OCI-LY7 (cell line): Measurements from ENCODE around the gene ADAMTS8. TPM values are rescaled to one million over a fixed set of nuclear protein-coding genes. Genes with fewer than 3 reads are reported as not detected.
"Not testable (repeated sequence)": the region's sequence is repeated elsewhere in the genome, so short reads cannot be mapped to it uniquely, and the experiment has no call there.

Source experiments
- BruUV-seq: library from RNA; stranded (reverse); fragments of 400-500 nt; replicated peaks from 2 replicates; lab custom pipeline; 2021; lab: Mats Ljungman, UMichigan
- CTCF ChIA-PET: fragments of 300-600 bp; sonication (Branson Sonifier 250); formaldehyde crosslinking; loops from one replicate; lab custom pipeline; 2022; ENCODE audit warnings: antibody characterized with exemption; ENCODE audit not compliant: unreplicated experiment; lab: Charles Lee
- POLR2A ChIA-PET: fragments of 300-600 bp; sonication (Branson Sonifier 250); formaldehyde crosslinking; loops from one replicate; lab custom pipeline; 2022; ENCODE audit warnings: antibody characterized with exemption; lab: Charles Lee
- DNase-seq: peaks from one replicate; pipeline ENCODE4 v3.0.0-alpha.2; 2015; ENCODE audit warnings: low spot score
- H2AFZ ChIP-seq: fragments of 200-600 bp; sonication (generic), shearing (Covaris generic); 2 replicates; pipeline ENCODE4 v1.6.1; 2014; ENCODE audit warnings: mild to moderate bottlenecking, antibody characterized with exemption, low read length, moderate library complexity
- H3K27ac ChIP-seq: fragments of 200-600 bp; sonication (generic); 2 replicates; pipeline ENCODE4 v1.5.1; 2014; ENCODE audit warnings: mixed run types, low read depth, mild to moderate bottlenecking, moderate library complexity, low read length, inconsistent platforms; ENCODE audit not compliant: poor library complexity, severe bottlenecking
- H3K36me3 ChIP-seq: fragments of 200-600 bp; sonication (generic); 2 replicates; pipeline ENCODE4 v1.6.1; 2014; ENCODE audit warnings: mild to moderate bottlenecking, antibody characterized with exemption, low read length, moderate library complexity, mixed read lengths; ENCODE audit not compliant: insufficient read depth
- H3K4me1 ChIP-seq: fragments of 200-600 bp; sonication (generic); 2 replicates; pipeline ENCODE4 v1.5.1; 2014; ENCODE audit warnings: mild to moderate bottlenecking, low read length; ENCODE audit not compliant: insufficient read depth, poor library complexity, severe bottlenecking
- H3K4me2 ChIP-seq: fragments of 200-600 bp; sonication (generic); 2 replicates; pipeline ENCODE4 v1.6.1; 2014; ENCODE audit warnings: mild to moderate bottlenecking, low read length
- H3K4me3 ChIP-seq: fragments of 200-600 bp; sonication (generic); 2 replicates; pipeline ENCODE4 v1.5.1; 2014; ENCODE audit warnings: mild to moderate bottlenecking, low read depth, low read length; ENCODE audit not compliant: poor library complexity, severe bottlenecking
- H3K79me2 ChIP-seq: fragments of 200-600 bp; sonication (generic); 2 replicates; pipeline ENCODE4 v1.6.1; 2016; ENCODE audit warnings: low read depth, mild to moderate bottlenecking, low read length, moderate library complexity, mixed read lengths; ENCODE audit not compliant: insufficient read depth
- H3K9me2 ChIP-seq: fragments of 200-600 bp; sonication (generic); 2 replicates; pipeline ENCODE4 v1.6.1; 2016; ENCODE audit warnings: mild to moderate bottlenecking, low read length, mixed read lengths; ENCODE audit not compliant: insufficient read depth
- H3K9me3 ChIP-seq: fragments of 200-600 bp; sonication (generic); 2 replicates; pipeline ENCODE4 v1.6.1; 2014; ENCODE audit warnings: mild to moderate bottlenecking, mixed run types, low read length, mixed read lengths
- H4K20me1 ChIP-seq: fragments of 200-600 bp; sonication (generic); 2 replicates; pipeline ENCODE4 v1.6.1; 2014; ENCODE audit warnings: mild to moderate bottlenecking, antibody characterized with exemption, low read length, moderate library complexity, mixed read lengths; ENCODE audit not compliant: insufficient read depth
- EZH2phosphoT487 ChIP-seq: fragments of 200-600 bp; sonication (generic); IDR thresholded peaks from 2 replicates; pipeline ENCODE4 v1.6.1; 2018; ENCODE audit warnings: low read depth, borderline replicate concordance, mild to moderate bottlenecking, mixed run types, antibody characterized with exemption, low read length, moderate library complexity, mixed read lengths
- intact Hi-C: fragments of 100-400 bp; cut with micrococcal nuclease; formaldehyde crosslinking; loops from one replicate; pipeline ENCODE4 v1.10.0; 2022; ENCODE audit not compliant: unreplicated experiment
- total RNA-seq, 2 experiments: library from RNA; depleted of rRNA in 1 of 2; stranded (reverse); fragments of >200 nt in 1 of 2; shearing (Covaris generic) in 1 of 2; gene quantifications; 2 replicates each; pipeline ENCODE4 v1.2.3, GENCODE V29; 2014 to 2022
- TF ChIP-seq, protein P1 (sequence below): fragments of 200-600 bp; sonication (generic); conservative IDR thresholded peaks from 2 replicates; pipeline ENCODE4 v1.5.1; 2014; ENCODE audit warnings: mild to moderate bottlenecking, antibody characterized with exemption, low read length, moderate library complexity, mixed read lengths

ADAMTS8 gene
- total RNA-seq, 2 experiments from 2014 or later, result not detected

GRCh38 chr11:130441719-130442118, 13.3 kb upstream of the ADAMTS8 start:
- no peak overlapping the region for H3K4me3 ChIP-seq
- no peak overlapping the region for H3K27ac ChIP-seq
- ChIA-PET POLR2A (interaction anchor here (0.6 kb wide), 1 partner anchor 31 kb away, joined by 3 read pairs; no protein-coding TSS in a partner anchor), CTCF (interaction anchor here (1.0 kb wide), 1 partner anchor 22 kb away, joined by 3 read pairs; no protein-coding TSS in a partner anchor)
- H2AFZ ChIP-seq, result no peak overlapping the region
- BruUV-seq, result no TSS peak
- H3K4me1 ChIP-seq, result no peaks in the 10 kb centered on the region
- no peaks in the 10 kb centered on the region for H3K79me2 ChIP-seq
- H3K9me2 ChIP-seq, result no peaks in the 10 kb centered on the region
- H3K4me2 ChIP-seq, result no peak overlapping the region
- intact Hi-C loops, result no loop called here
- no peak for DNase-seq
- H3K9me3 ChIP-seq, result no peaks in the 10 kb centered on the region
- H3K36me3 ChIP-seq, result no peaks in the 10 kb centered on the region
- no peaks in the 10 kb centered on the region for H4K20me1 ChIP-seq
- TF ChIP-seq EZH2phosphoT487, result no peak
- TF ChIP-seq, protein P1, sequence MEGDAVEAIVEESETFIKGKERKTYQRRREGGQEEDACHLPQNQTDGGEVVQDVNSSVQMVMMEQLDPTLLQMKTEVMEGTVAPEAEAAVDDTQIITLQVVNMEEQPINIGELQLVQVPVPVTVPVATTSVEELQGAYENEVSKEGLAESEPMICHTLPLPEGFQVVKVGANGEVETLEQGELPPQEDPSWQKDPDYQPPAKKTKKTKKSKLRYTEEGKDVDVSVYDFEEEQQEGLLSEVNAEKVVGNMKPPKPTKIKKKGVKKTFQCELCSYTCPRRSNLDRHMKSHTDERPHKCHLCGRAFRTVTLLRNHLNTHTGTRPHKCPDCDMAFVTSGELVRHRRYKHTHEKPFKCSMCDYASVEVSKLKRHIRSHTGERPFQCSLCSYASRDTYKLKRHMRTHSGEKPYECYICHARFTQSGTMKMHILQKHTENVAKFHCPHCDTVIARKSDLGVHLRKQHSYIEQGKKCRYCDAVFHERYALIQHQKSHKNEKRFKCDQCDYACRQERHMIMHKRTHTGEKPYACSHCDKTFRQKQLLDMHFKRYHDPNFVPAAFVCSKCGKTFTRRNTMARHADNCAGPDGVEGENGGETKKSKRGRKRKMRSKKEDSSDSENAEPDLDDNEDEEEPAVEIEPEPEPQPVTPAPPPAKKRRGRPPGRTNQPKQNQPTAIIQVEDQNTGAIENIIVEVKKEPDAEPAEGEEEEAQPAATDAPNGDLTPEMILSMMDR, result no peak

DNA sequence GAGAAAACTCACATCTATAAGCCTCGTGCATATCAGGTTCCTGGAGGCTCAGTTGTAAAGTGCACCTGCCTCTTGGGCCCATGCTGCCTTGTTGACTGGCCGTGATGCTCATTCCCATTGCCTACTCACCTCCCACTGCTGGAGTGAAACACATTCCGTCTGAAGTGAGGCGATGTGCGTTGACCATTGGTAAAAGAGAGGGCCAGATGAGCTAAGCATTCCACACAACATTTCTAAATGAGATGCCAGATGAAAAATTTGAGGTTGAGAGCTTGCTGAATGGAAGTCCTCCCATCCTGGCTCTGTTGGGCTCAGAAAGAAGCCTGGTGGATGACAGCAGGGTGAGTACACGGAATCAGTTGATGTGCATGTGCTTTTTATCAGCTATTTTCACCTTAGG, 11.5 kb upstream of the ADAMTS8 start:
- ChIA-PET CTCF (no interaction called here), POLR2A (interaction anchor here (0.6 kb wide), 1 partner anchor 379 kb away, joined by 5 read pairs; no protein-coding TSS in a partner anchor)
- Histone ChIP-seq H3K9me3 (no peaks in the 10 kb centered on the region), H3K4me2 (no peak overlapping the region), H3K27ac (no peak overlapping the region), H3K4me3 (no peak overlapping the region), H3K36me3 (no peaks in the 10 kb centered on the region), H3K9me2 (no peaks in the 10 kb centered on the region), H3K4me1 (no peaks in the 10 kb centered on the region), H2AFZ (no peak overlapping the region), H4K20me1 (no peaks in the 10 kb centered on the region), H3K79me2 (no peaks in the 10 kb centered on the region)
- intact Hi-C loops, result no loop called here
- no TSS peak for BruUV-seq
- TF ChIP-seq EZH2phosphoT487, result no peak
- TF ChIP-seq, protein P1, result no peak
- DNase-seq, result no peak

GRCh38 chr11:130439160-130439519, 10.7 kb upstream of the ADAMTS8 start:
- no peak for TF ChIP-seq EZH2phosphoT487
- TF ChIP-seq, protein P1, result no peak
- no TSS peak for BruUV-seq

DNA sequence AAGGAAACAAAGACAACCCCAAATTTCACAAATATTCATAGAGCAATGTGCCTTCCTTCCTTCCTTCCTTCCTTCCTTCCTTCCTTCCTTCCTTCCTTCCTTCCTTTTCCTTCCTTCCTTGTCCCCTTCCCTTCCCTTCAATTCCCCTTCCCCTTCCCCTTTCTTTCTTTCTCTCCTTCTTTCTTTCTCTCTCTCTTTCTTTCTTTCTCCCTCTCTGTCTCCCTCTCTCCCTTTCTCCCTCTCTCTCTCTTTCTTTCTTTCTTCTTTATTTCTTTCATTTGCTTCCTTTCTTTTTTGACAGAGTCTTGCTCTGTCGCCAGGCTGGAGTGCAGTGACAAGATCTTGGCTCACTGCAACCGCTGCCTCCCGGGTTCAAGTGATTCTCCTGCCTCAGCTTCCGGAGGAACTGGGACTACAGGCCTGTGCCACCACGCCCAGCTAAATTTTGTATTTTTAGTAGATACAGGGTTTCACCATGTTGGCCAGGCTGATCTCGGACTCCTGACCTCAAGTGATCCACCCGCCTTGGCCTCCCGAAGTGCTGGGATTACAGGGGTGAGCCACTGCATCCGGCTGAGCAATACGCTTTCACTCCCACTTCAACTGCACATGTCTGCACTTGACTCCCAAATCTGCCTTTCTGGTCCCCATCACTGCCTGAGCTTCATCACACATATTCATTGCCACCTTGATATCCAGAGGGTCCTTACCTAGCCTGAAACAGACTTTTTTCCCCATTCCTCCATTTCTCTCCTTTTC, 10.2 kb upstream of the ADAMTS8 start:
- H3K4me3 ChIP-seq, POLR2A ChIA-PET, CTCF ChIA-PET, H2AFZ ChIP-seq, BruUV-seq, H3K36me3 ChIP-seq, H3K9me3 ChIP-seq, H3K27ac ChIP-seq, intact Hi-C loops, H3K4me2 ChIP-seq, H3K4me1 ChIP-seq, H3K9me2 ChIP-seq, H4K20me1 ChIP-seq, H3K79me2 ChIP-seq, DNase-seq: not testable (repeated sequence)

More at GRCh38 chr11:130439160-130439519, 10.7 kb upstream of the ADAMTS8 start:
- Histone ChIP-seq H4K20me1 (no peaks in the 10 kb centered on the region), H3K36me3 (no peaks in the 10 kb centered on the region), H3K79me2 (no peaks in the 10 kb centered on the region), H3K27ac (no peak overlapping the region), H3K4me2 (no peak overlapping the region), H2AFZ (no peak overlapping the region), H3K9me3 (no peaks in the 10 kb centered on the region), H3K4me1 (no peaks in the 10 kb centered on the region), H3K9me2 (no peaks in the 10 kb centered on the region), H3K4me3 (no peak overlapping the region)
- intact Hi-C loops, result no loop called here
- CTCF ChIA-PET, result no interaction called here
- POLR2A ChIA-PET, result no interaction called here
- no peak for DNase-seq
